Endothelial cell of hepatic sinusoid (primary cell): ENCODE measurements around the gene ORAI3.

Experiments used
- in situ Hi-C: cut with HindIII; loops from 2 replicates; pipeline ENCODE4 v1.10.0; 2017; ENCODE audit warnings: low sequenced_read_pairs

The ORAI3 gene

DNA sequence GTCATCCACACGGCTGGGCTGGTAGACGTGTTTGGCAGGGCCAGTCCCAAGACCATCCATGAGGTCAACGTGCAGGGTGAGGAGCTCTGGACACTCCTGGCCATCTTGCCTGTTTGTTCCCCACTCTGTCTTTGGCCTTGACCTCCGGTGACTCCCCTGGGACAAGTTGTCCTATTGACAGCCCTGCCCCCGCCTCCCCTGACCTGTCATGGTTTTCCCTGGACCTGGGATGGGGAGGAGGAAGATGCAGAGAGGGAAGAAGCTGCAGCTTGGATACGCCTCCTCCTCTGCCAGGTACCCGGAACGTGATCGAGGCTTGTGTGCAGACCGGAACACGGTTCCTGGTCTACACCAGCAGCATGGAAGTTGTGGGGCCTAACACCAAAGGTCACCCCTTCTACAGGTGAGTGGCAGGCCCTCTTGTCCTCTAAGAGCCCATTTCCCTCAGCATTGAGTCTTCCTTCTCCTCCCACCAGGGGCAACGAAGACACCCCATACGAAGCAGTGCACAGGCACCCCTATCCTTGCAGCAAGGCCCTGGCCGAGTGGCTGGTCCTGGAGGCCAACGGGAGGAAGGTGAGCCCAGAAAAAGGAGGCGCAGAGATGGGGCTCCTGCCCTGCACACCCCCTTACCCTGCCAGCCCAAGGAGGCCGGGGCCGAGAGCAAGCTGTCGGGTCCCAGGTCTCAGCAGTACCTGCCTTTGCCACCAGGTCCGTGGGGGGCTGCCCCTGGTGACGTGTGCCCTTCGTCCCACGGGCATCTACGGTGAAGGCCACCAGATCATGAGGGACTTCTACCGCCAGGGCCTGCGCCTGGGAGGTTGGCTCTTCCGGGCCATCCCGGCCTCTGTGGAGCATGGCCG is 37.5 kb downstream of the ORAI3 start:
- in situ Hi-C loops: no loop called here

DNA sequence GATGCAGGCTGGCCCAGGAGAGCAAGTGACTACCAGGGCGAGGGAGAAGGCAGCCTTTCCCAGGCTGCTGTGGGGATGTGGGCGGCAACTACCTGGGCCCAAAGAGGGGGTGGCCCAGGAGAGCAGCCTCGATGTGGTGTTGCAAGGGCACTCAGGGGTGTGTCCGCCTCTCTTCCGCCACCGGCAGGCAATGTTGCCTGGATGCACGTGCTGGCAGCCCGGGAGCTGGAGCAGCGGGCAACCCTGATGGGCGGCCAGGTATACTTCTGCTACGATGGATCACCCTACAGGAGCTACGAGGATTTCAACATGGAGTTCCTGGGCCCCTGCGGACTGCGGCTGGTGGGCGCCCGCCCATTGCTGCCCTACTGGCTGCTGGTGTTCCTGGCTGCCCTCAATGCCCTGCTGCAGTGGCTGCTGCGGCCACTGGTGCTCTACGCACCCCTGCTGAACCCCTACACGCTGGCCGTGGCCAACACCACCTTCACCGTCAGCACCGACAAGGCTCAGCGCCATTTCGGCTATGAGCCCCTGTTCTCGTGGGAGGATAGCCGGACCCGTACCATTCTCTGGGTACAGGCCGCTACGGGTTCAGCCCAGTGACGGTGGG is 38.8 kb downstream of the ORAI3 start:
- in situ Hi-C loops: no loop called here

DNA sequence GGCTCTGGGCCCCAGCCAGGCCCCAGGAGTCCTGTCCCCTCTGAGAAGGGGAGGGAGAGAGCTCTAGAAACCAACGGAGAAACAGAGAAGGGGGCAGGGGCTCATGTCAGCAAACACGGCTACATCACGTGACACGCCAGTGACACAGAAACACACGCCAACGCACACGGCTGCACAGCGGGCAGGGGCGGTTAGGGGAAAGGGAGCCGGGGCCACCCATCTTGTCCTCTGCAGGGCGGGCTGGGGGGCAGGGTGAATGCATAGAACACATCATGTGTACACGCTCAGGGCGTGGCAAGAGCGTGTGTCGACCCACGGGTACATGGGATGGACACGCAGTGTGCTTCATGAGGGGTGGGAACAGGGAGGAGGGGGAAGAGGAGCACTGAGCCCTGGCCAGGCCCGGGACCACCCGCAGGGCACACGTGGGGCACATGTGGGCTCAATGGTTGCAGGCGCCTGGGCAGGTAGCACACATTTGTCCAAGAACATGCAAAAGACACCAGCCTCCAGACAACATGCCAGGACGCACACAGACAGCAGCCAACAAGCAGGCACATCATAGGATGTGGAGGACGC is 40.7 kb downstream of the ORAI3 start:
- in situ Hi-C loops: no loop called here

DNA sequence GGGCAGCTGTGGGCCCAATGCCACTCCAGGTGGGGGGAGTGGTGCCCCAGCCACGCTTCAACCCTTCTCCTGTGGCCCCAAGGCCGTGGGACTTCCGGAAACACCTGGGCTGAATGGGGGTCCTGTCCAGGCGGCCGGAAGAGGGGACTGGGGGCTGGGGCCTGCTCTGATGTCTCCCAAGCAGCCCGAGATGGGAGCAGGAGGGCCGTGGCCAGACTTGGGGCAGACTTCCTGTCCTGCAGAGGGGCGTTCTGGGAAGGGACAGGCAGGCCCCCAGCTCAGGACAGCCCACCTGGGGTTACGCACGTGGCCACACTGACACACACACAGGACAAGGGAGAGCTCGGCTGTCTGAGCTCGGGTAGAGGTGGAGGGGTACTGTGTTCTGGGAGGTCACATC is 41.2 kb downstream of the ORAI3 start:
- in situ Hi-C loops: no loop called here

DNA sequence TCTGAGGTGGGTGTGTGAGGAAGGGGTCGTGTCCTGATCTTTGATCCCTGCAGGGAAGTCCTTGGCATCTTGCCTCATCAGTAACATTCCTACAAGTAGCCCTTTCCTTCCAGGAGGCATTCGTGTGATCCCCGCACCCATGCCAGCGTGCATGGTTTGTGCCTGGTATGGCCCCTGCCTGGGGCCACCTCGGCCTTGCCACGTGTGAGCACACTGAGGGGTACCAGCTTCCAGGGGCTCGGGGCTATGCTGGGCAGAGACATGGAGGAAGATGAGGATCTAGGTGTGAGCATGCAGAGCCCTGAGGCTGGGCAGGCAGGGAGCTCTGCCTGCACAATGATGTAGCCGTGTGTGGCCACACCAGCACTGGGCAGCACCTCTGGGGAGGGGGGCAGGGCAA is 42.2 kb downstream of the ORAI3 start:
- in situ Hi-C loops: no loop called here

DNA sequence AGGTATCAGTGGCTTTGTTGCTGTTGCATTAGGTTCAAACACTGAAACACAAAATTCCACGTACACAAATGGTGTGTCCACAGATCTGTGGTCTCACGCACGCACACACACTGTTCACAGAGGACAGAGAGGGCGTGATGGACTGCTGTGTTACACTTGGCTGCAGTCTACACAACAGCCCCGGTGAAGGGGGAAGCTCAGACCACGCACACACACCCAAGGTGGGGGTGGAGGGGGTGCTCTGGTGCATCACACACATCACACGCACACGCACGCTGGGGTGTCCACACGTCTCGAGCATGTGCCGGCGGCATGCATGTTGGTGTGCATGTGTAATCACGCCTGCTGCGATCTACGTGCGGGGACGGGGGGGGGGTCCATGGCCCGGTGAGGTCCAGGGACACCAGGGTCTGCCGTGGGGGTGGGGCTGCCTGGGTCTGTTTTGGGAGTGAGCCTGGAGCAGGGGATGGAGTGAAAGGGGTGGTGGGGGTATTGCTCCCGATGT is 43.5 kb downstream of the ORAI3 start:
- in situ Hi-C loops: no loop called here

DNA sequence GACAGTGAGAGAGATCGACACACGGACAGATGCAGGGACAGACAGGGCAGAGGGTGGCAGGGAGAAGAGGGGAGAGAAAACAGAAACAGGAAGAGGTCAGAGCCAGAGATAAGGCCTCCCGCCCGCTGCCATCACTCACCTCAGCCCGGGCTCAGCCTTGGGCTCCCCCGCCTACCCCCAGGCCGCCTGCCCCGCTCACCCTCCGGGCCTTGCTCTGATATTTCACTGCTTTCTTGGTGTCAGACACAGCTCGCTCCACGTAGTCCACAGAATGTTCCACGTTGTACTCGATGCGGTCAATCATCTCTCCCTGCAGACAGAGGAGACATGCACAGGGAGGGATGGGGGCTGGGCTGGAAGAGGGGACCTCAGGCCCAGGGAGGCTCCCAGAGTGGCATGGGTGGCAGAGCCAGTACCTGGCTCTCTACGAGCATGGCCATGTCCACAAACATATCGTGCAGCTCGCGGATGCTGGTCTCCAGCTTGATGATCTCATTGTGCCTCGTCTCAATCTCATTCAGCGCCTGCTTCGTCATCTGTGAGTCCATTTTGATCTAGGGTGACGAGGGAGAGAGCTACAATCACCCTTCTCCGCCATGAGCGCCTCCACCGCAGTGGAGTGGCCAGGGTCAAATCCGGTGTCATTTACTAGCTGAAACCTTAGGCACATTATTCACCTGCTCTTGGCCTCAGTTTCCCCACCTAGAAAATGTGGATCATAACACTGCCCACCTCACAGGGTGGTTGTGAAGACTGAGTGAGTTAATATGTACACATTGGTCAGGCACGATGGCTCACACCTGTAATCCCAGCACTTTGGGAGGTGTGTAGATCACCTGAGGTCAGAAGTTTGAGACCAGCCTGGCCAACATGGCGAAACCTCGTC is 44.3 kb downstream of the ORAI3 start:
- in situ Hi-C loops: no loop called here

DNA sequence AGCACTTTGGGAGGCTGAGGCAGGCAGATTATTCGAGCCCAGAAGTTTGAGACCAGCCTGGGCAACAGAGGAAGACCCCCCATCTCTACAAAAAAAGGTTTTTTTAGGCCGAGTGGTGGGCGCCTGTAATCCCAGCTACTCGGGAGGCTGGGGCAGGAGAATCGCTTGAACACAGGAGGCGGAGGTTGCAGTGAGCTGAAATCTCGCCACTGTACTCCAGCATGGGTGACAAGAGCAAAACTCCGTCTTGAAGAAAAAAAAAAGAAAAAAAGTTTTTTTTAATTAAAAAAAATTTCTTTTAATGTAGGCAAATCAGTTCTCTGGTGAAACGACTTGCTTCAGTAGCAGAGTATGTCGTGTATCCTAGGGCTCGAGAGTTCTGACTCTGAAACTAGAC is 47.1 kb downstream of the ORAI3 start:
- in situ Hi-C loops: no loop called here

DNA sequence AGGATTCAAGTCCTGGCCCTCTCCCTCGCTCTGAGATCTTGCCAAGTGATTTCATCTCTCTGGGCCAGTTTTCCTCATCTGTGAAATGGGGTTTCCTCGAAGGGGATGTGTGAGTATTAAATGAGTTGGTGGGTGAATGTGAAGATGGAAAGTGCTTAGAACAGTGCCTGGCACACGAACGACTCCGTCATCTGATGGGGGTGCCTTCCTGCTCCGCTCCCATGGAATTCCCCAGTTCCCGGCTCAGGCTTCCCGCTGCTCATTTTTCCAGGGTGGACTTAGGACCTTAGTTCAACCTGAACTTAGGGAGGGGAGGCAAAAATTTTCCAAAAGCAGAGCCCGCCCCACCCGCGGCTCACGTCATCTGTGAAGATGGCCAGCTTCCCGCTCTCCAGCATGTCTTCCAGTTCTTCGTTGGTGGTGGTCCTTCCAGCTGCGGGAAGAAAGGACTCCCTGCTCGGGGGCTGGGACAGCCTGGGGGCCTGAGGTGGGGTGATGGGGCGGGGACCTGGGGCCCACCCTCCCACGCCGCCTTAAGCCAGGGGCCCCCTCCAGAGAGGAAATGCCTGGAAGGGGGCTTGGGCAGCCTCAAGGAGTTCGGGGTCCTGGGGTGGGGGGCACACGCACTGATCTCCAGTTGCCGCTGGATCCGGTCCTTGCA is 47.6 kb downstream of the ORAI3 start:
- in situ Hi-C loops: no loop called here

DNA sequence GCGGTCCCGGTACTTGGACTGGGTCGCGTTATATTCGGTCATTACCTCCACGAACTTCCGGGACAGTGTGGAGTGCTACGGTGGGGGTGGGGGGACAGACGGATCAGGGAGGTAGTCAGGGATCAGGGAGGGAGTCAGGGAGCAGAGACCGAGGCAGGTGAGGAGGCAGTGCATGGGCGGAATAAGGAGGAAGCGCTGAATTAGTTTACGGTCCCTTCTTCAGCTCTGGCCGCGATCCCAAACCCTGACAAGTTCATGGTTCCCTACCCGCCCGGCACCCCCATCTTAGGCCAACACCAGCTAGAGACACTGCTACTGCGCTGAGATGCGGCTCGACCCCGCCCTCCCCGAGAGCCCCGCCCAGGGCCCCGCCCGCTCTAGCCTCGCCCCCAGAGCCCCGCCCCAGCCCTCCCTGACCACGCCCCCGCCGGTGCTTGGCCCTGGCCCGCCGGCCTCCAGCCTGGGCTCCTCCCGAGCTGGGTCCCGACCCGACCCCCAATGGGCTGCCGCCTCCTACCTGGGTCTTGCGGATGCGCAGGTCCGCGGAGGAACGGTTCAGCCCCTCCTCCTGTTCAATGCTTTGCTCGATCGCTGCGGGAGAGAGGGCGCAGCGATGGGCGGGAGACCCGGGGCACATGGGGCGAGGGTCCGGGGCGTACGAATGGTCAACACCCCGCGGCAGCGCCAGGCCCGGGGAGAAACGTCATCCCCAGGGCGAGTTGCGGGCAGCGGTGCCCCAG is 48.3 kb downstream of the ORAI3 start:
- in situ Hi-C loops: no loop called here

DNA sequence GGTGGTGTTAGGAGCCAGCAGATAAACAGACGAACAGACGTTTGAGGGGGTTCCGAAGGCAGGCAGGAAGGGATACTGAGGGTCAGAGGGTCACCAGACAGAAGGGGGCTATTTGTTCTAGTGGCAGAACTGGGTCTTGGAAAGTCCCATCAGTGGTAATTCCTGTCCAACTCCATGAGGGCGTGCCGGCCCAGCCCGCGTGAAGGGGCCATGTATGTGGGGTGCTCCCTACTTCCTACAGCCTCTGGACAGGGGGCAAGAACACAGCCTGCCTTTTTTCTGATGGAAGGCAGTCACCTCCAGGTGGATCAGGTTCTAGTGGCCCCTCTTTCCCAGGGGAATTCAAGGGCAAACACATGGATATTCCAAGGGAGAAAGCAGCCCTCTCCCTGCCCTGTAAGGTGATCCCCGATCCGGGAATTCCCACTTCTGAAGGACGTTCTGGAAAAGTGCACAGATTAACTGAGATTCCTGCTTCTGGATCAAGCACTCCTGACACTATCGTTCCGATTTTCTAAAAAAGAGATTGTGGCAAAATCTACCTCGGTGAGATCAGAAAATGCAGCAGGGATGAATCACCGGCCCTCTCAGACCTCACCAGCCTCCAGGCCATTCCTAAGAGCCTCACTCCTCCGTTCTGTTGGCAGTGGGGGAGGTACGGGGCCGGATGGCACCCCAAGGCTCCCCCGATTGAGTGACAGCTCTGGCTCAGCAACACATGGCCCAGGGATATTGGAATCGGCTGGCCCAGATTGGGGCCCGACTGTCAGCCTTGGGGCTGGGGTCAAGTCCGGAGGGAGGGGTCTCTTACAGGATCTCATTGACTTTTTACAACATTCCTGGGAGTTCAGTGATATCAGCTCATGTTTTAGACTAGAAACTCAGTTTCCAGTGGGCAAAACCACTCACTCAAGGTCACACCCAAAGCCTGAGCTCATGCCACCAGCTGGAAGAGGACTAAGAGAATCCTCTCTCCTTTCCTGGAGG is 49.1 kb downstream of the ORAI3 start:
- in situ Hi-C loops: no loop called here

DNA sequence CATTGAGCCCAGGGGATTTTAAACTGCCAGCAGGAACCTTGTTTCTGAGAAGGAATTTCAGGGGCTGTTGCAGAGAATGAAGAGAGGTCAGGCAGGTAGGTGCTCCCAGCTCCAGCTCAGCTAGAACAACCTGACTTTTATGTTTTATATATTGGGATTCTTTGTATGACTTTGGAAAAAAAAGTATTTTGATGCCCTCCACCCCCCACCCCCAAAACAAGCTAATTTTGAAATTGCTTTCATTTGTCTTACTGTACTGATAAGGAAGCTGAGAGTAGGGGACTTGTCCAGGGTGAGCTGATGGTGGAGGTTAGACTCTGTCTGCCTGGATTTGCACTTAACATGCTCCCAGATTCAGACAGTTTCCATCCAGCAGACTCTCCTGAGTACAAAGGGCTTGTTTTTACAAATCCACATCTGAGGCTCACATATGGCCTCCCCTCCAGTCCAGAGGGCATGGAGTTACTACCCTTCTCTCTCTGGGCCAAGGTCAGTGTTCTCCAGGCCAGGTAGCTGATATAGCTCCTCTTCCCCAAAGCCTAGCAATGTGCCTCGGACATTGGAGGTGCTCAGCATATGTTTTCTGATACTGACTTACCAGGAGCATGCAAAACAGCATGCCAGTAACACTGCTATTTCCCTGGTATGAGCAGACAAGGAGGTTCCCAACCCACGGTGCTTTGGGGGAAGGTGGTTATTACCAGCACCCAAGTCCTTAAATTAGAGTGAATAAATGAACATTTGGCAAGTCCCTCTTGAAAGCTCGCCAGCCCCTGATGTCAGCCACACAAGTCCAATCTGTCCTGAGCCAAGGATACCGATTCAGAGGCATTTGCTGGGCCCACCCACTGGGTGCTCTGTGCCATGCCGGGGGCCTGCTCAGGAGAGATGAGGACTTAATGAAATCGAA is 50.2 kb downstream of the ORAI3 start:
- in situ Hi-C loops: no loop called here

DNA sequence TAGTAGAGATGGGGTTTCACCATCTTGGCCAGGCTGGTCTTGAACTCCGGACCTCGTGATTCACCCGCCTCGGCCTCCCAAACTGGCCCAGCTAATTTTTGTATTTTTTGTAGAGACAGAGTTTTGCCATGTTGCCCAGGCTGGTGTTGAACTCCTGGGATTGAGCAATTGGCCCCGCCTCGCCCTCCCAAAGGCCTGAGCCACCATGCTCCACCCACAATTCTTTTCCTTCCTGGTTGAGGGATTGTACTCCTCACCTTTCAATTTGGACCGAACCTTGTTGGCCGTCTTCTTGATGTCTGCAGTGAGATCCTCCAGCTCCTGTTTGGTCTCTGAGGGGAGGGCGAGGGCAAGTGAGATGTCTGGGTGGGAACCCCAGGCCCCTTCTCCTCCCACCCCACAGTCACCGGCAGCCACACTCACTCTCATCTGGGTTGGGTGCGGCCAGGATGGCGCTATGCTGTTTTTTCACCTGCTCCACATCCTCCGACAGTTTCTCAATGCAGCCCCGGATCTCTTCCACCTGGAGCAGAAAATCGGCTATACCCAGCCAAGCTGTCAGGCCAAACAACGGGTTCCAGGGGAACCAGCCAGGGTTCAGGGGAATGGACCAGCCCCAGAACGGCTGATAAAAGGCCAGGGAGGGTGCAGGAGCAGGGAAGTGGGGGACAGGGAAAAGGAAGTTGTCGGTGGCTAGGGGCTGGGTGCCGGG is 52.0 kb downstream of the ORAI3 start:
- in situ Hi-C loops: loop anchor here (5.0 kb wide), 2 partner anchors 54 to 71 kb away; partner anchors contain the start of genes ORAI3, ZNF646 and ZNF668

DNA sequence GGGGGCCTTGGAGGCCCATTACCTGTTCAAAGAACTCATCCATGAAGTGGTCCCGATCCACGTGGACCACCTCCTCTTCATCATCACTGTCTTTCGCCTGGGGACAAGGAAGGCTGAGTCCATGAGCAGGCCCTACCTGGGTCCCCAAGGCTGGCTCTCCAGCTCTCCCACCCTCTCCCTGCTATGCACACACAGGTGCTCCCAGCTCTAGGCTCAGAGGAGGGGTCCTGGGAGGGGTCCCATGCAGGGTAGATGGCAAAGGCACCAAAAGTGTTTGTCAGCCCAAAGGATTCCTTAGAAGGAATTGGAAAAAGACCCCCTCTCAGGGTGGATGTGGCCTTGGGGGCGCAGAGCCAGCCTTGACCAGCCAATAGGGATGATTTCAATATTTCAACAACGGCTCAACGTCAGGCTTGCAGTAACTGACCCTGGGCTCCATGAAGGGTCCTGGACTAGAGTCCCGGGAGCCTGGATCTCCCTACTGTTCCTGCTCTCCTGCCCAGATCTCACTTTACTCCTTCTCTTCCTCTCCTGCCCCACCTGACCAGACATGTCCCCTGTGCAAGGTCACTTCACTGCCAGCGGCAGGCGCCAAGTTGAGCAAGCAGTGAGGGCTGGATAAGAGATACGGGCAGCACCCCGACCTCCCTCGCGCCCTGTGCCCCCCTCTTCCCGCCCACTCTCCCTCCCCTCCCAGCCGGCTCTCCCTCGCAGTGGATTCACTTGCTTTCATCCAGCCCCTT is 52.8 kb downstream of the ORAI3 start:
- in situ Hi-C loops: loop anchor here (5.0 kb wide), 2 partner anchors 54 to 71 kb away; partner anchors contain the start of genes ORAI3, ZNF646 and ZNF668

DNA sequence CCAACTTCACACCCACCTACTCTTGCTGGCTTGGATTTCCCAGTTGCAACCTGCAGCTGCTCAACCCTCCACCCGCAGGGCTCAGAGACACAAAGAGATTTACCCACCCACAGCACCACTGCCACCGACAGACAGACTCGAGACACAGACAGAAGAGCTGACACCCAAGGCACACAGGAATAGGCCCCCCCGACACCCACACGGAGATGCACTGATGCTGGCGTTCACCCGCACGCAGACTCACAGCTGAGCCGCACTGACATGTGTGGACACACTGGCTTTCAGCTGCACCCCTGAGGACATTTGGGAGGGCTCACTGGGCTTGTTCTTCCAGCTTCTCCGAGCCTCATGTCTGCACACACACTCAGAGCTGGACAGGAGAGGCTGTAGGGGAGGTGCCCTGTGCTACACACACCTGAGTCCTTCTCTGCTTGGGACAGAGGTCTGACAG is 53.4 kb downstream of the ORAI3 start:
- in situ Hi-C loops: loop anchor here (5.0 kb wide), 2 partner anchors 55 to 70 kb away; partner anchors contain the start of genes ORAI3, ZNF646 and ZNF668

DNA sequence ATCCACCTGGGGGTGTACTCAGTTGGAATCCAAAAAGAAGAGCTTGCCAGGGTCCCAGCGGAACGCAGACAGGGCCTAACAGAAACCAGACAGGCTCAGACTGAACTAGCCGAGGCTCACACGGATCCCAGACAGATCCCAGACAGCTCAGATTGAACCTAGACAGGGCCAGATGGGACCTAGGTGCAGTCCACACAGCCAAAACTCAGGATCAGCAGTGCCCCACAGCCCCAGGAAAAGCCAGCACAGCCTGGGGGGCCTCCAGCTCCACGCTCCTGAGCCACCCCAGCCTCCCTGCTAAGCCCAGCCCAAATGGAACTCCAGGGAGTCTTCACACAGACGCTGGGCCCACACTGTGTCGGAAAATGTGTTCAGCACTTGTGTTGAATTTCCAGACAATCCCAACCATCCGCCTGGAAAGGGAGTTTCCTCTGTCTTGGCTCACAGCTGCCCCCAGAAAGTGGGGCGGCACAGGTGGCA is 54.0 kb downstream of the ORAI3 start:
- in situ Hi-C loops: loop anchor here (5.0 kb wide), 2 partner anchors 56 to 69 kb away; partner anchors contain the start of genes ORAI3, ZNF646 and ZNF668
